Fibroblast of villous mesenchyme (primary cell): ENCODE data around the gene OSGIN1. TPM values are rescaled to one million over a fixed set of nuclear protein-coding genes. Genes with fewer than 3 reads are reported as not detected.
A peak's percentile ranks its signal among the peaks of the same experiment; 100 is the strongest.

Experiments
- DNase-seq: peaks from one replicate; pipeline ENCODE4 v3.0.0-alpha.2; 2010; ENCODE audit warnings: low read depth
- H3K4me3 ChIP-seq: 2 replicates; pipeline ENCODE4 v1.5.1; 2011; ENCODE audit warnings: low read depth, mild to moderate bottlenecking, low read length
- total RNA-seq: library from RNA; depleted of rRNA; stranded (reverse); fragments of >200 nt; gene quantifications from 2 replicates; pipeline ENCODE4 v1.2.3, GENCODE V29; 2012
- TF ChIP-seq, protein P1 (sequence below): IDR thresholded peaks from 2 replicates; pipeline ENCODE4 v1.5.1; 2012; ENCODE audit warnings: low read depth, mild to moderate bottlenecking, low read length; ENCODE audit not compliant: insufficient read depth

The OSGIN1 gene
- total RNA-seq, 1 donor: 6.5 TPM

DNA sequence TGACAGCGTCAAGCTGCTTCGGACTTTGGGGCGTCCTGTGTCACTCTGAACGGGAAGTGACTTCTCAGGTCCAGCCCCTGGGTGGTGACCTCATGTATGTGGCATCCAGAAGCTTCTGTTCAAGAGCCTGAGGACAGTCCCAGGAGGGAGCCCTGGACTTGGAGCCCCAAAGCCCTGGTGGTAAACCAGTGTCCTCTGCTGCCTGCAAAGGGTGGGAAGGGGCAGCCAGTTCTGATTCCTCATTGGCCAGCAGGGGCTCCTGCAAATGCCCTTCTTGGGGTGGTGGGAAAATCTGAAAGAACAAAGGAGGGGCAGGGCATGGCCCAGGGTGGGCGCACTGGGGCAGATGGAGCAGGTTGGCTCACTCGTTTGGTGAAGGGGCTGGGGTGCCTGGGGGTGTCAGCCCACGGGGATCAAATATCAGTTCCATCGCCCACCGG, 1.6 kb downstream of the OSGIN1 start:
- no peak overlapping the region for H3K4me3 ChIP-seq
- TF ChIP-seq, protein P1, sequence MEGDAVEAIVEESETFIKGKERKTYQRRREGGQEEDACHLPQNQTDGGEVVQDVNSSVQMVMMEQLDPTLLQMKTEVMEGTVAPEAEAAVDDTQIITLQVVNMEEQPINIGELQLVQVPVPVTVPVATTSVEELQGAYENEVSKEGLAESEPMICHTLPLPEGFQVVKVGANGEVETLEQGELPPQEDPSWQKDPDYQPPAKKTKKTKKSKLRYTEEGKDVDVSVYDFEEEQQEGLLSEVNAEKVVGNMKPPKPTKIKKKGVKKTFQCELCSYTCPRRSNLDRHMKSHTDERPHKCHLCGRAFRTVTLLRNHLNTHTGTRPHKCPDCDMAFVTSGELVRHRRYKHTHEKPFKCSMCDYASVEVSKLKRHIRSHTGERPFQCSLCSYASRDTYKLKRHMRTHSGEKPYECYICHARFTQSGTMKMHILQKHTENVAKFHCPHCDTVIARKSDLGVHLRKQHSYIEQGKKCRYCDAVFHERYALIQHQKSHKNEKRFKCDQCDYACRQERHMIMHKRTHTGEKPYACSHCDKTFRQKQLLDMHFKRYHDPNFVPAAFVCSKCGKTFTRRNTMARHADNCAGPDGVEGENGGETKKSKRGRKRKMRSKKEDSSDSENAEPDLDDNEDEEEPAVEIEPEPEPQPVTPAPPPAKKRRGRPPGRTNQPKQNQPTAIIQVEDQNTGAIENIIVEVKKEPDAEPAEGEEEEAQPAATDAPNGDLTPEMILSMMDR: no peak
- peak; percentile 54 for DNase-seq

DNA sequence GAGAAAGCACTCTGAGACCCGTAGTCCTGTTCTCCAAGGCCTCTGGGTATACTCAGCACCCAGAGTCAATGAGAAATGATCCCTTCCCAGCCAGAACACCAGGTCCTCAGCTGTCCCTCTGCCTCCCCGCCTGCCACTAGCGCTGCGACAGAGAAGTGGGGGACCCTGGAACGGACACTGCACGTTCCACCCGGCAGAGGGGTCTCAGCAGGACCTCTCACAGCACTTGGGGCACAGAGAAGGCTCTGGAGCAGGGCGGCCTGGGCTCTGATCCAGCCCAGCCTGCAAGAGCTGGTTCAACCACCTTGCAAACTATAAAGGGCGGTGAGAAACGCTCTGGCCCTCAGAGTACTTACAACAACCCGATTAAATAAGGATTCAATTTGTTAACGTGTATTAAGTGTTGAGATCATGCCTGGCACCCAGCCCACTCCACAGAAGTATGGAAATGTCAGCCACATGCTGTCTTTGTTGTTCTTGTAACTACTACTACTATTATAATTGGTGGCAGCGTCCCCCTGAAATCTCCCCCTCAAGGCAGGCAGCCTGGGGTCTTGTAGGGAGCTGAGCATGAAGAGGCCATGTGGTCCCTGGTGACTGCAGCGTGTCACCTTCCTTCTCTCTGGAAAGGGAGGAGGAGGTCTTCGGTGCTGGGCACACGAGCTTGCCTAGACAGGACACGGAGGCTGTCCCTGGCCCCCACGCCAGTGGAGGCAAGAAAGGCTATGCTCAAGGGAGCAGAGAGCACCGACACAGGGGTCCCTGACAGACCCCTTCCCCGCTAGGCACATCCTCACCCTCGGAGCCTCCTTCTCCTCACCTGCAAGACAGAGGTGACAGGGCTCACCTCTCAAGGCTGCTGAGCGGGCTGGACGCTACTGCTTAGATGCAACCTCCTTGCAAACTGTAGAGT, 2.4 kb downstream of the OSGIN1 start:
- DNase-seq: peak; percentile 32
- H3K4me3 ChIP-seq: no peak overlapping the region
- TF ChIP-seq, protein P1: no peak

DNA sequence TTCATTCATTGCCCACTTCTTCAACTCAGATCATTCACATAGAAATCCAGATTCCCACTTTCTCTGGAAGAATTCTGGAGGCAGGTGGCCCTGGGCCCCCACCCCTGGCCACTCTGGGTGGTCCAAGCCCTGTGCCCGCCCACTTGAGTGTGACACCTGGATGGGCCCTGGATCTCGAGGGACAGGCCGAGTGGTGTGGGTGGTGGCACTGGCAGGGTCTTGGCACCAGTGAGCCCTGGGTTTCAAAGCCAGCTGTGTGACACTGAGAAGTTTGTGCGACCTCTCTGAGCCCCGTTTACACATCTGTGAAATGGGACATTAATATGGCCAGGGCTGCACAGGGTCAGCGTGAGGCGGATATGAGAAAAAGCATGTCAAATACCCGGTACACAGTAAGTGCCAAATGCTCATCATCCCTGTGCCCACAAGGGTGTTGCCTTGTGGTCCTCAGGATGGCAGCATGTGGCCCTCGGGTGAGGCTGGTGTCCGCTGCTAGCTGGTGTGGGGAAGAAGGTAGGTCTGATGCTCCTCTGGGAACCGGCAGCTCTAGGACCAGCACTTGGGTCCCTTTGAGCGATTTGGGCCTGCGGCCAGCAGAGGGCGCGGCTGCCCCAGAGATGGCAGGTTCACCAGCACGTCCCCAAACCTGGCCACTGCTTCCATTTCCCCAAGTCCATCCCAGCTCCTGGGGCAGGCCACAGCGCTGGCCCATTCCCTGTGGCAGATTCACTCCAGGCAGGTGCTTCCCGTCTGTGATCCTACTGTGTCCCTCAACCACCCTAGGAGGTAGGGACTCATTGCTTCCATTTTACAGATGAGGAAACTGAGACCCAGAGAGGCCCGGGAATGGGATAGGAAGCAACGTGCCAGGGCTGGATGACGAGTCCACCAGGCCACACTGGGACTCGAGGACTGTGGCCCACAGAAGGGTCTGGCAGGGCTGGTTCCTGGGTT, 3.6 kb downstream of the OSGIN1 start:
- DNase-seq: peak; percentile 79
- H3K4me3 ChIP-seq: no peak overlapping the region
- TF ChIP-seq, protein P1: peak; percentile 86

DNA sequence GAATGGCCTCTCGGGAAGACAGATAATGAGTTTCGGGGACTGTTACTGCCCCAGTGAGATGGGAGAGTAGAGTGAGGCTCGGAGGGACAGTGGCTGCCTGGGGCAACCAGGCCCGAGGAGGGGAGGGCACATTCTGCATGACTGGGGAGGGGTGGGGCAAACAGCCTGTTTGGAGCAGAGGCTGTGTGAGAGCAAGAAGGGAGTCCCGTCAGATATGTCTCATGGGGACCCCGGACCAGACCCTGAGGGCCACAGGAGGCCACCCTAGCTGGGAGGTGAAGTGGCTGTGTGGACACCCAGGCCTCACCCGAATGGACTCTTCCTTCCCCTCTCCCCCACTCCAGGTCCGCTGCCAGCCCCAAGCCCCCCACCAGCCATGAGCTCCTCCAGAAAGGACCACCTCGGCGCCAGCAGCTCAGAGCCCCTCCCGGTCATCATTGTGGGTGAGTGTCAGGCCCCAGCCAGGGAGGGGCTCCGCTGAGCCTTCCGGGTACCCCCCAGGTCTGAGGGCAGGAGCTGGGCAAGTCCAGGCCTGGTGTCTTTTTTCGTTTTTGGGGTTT, 4.3 kb downstream of the OSGIN1 start:
- TF ChIP-seq, protein P1: no peak
- DNase-seq: no peak
- no peak overlapping the region for H3K4me3 ChIP-seq

DNA sequence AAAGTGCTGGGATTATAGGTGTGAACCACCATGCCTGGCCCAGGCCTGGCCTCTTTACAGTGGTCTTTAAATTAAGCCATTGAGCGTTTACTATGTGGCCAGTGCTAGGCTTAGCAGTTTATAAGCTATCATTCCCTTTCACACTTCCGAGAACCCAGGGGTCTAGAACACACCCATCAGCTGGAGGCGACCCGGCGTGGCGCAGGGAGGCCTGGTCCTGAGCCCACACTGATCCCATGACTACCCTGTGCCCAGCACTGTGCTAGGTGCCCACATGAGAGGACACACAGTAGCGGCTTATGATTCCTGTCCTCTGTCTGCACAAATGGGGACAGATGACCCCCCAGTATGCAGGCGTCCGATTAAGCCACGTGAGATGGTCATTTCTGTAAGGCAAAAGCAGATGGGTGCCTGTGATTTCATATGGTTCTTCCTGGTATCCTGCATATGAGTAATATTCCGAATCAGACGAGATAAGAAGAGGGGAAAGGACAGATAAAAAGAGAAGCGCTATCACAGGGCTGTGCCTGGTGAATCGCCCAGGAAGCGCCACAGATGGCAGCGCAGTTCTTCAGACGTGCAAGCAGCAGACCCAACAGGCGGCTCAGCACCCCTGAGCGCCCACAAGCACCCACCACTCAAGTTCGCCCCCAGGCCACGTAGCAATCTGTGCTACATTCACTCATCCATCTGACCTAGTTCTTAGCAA, 5.3 kb downstream of the OSGIN1 start:
- no peak overlapping the region for H3K4me3 ChIP-seq
- DNase-seq: no peak
- TF ChIP-seq, protein P1: no peak
